Heart left ventricle (tissue), 16 donors: ENCODE measurements around the gene PGAP6. TPM values are rescaled to one million over a fixed set of nuclear protein-coding genes. Genes with fewer than 3 reads are reported as not detected.
A peak's percentile ranks its signal among the peaks of the same experiment; 100 is the strongest.
"Not testable (repeated sequence)": the region's sequence is repeated elsewhere in the genome, so short reads cannot be mapped to it uniquely, and the experiment has no call there.

Experiments used
- ATAC-seq, 4 donors: fragments of 200-7000 bp; cut with Tn5 transposase; one replicate each; pipeline ENCODE4 v1.9.1; 2020 to 2022; ENCODE audit warnings: moderate library complexity in 4 of 4, mild to moderate bottlenecking in 3 of 4, moderate number of reproducible peaks in 1 of 4
- DNase-seq, 5 donors: peaks; one replicate each; pipeline ENCODE4 v3.0.0-alpha.2; 2020
- H3K27ac ChIP-seq, 12 donors: fragments of 200-600 bp; sonication (generic) in 4 of 12; one replicate each; pipeline versions ENCODE4 v1.5.0 to v1.8.0; 2016 to 2022; ENCODE audit warnings: mild to moderate bottlenecking in 2 of 12
- H3K27me3 ChIP-seq, 9 donors: fragments of 200-600 bp; sonication (generic) in 2 of 9; one replicate each; pipeline versions ENCODE4 v1.5.1 to v1.8.0; 2016 to 2022; ENCODE audit warnings: mild to moderate bottlenecking in 3 of 9
- H3K36me3 ChIP-seq, 9 donors: fragments of 200-600 bp; sonication (generic) in 2 of 9; one replicate each; pipeline versions ENCODE4 v1.5.0 to v1.8.0; 2018 to 2022; ENCODE audit warnings: mild to moderate bottlenecking in 2 of 9
- H3K4me1 ChIP-seq, 12 donors: fragments of 200-600 bp; sonication (generic) in 4 of 12; one replicate each; pipeline versions ENCODE4 v1.5.0 to v1.8.0; 2016 to 2022; ENCODE audit warnings: mild to moderate bottlenecking in 3 of 12
- H3K4me3 ChIP-seq, 12 donors: fragments of 200-600 bp; sonication (generic) in 4 of 12; one replicate each; pipeline versions ENCODE4 v1.5.0 to v1.8.0; 2017 to 2022; ENCODE audit warnings: mild to moderate bottlenecking in 9 of 12, moderate library complexity in 4 of 12
- H3K9me3 ChIP-seq, 12 donors: fragments of 200-600 bp; sonication (generic) in 4 of 12; one replicate each; pipeline versions ENCODE4 v1.5.0 to v1.8.0; 2016 to 2022; ENCODE audit warnings: mild to moderate bottlenecking in 1 of 12
- CTCF ChIP-seq, 12 donors: fragments of 200-600 bp; sonication (generic) in 4 of 12; IDR thresholded peaks; one replicate each; pipeline versions ENCODE4 v1.5.0 to v1.8.0; 2018 to 2022; ENCODE audit warnings: antibody characterized with exemption in 12 of 12, mild to moderate bottlenecking in 5 of 12
- POLR2A ChIP-seq, 2 donors: fragments of 450-650 bp; IDR thresholded peaks; one replicate each; pipeline ENCODE4 v1.6.1; 2017; ENCODE audit warnings: antibody characterized with exemption in 2 of 2, mild to moderate bottlenecking in 2 of 2, moderate library complexity in 2 of 2
- WGBS, 4 donors: extraction: QIAGEN DNeasy Blood & Tissue Kit in 2 of 4; methylation state at CpG; one replicate each; pipeline versions ENCODE4 v1.1.5 to v1.1.7; 2013 to 2018; 5-methylcytosine and 5-hydroxymethylcytosine counted together
- intact Hi-C, 10 donors: fragments of 100-400 bp; cut with DNase I; formaldehyde crosslinking; loops; one replicate each; pipeline versions ENCODE4 v1.11.1 to v1.14.2; 2022
- polyA plus RNA-seq, 2 donors: library from polyadenylated mRNA; stranded (reverse); fragments of 200-250 nt; gene quantifications; one replicate each; pipeline ENCODE4 v1.2.3, GENCODE V29; 2013
- total RNA-seq, 9 donors: library from RNA; depleted of rRNA in 2 of 9; stranded (reverse); fragments of >200 nt in 2 of 9; fragmentation: NEBNext Ultra II Directional in 3 of 9; extraction: Animal tissue kit (Norgen Biotek cat#: 25700) in 3 of 9; gene quantifications; one replicate each; pipeline versions ENCODE4 v1.1.0 to v1.2.4, GENCODE V29; 2016 to 2023
- donor health status: ischemic (EF 13 %, LVEDD 7.1; RV severe dilation, severe dysfunction).
- donor health status: healthy with polysubstance abuse.
- donor health status: DM: no; HTN: yes; CAD: no.
- donor health status: DM: no; HTN: no; CAD: no.
- donor health status: ischemic (EF 25% LVEDD 6.9; RV normal size, moderate dysfunction).
- donor health status: ischemic (EF 25% LVEDD 5.7; RV mildly dilated, moderate dysfunction).
- donor health status: healthy.
- donor health status: DM: yes; HTN: yes; CAD: no.
- donor health status: ischemic (EF 35%, LVEDD 5.7; RV mildly dilated, moderate dysfunction).
- donor health status: nonischemic (EF 11% LVEDD 7.7; RV severe dilation, severe dysfunction).
- donor health status: DM: yes; HTN: yes; CAD: no.
- donor health status: PGD.
- donor health status: ischemic (EF 29% LVEDD 5.4; RV normal size, mild dysfunction).
- donor health status: nonischemic (EF 23%, LVEDD 6.1; RV moderate dilation, normal function).

PGAP6 gene
- total and polyA plus RNA-seq, 11 donors = 30.1 to 65.3 (median 44.9) TPM

GRCh38 chr16:391885-392335, 10.1 kb upstream of the PGAP6 start:
- 70 to 85% (median 74%) methylated on average over 7 of the region's 7 CpGs for WGBS, 4 donors
- no peaks in the 10 kb centered on the region for H3K36me3 ChIP-seq
- H3K27me3 ChIP-seq = no peaks in the 10 kb centered on the region
- TF ChIP-seq POLR2A (IDR thresholded peaks at IDR 0.05) (no peak), CTCF (IDR thresholded peaks at IDR 0.05) (peak; percentile 47 to 67 (median 62))
- H3K9me3 ChIP-seq = no peaks in the 10 kb centered on the region
- DNase-seq (peak in 2 of 5 donors; percentile 32 to 39), ATAC-seq (peak in 3 of 4 donors; percentile 49 to 66 (median 66))
- H3K27ac ChIP-seq = no peak overlapping the region
- H3K4me3 ChIP-seq = no peak overlapping the region
- H3K4me1 ChIP-seq = peaks cover 0 to 22% (median 9%) of the 10 kb centered on the region in 12 donors
- intact Hi-C loops = loop anchor here in 3 of 10 donors (10.0 kb wide), 2 partner anchors 93 to 273 kb away; partner anchors contain the start of gene RHOT2 (in 2 of the 3)

GRCh38 chr16:389352-389751, 7.6 kb upstream of the PGAP6 start:
- ATAC-seq (peak in 1 of 4 donors; percentile 30), DNase-seq (peak in 1 of 5 donors; percentile 19)
- intact Hi-C loops = no loop called here
- TF ChIP-seq POLR2A (IDR thresholded peaks at IDR 0.05) (no peak), CTCF (IDR thresholded peaks at IDR 0.05) (no peak)
- Histone ChIP-seq H3K36me3 (no peaks in the 10 kb centered on the region), H3K27ac (no peak overlapping the region), H3K4me3 (no peak overlapping the region), H3K27me3 (no peaks in the 10 kb centered on the region), H3K9me3 (no peaks in the 10 kb centered on the region), H3K4me1 (peaks cover 0 to 20% (median 3%) of the 10 kb centered on the region in 12 donors)
- 79 to 91% (median 83%) methylated on average over 7 to 10 of the region's 10 CpGs for WGBS, 4 donors

- H3K27me3 ChIP-seq, H3K9me3 ChIP-seq, H3K36me3 ChIP-seq, intact Hi-C loops: not testable (repeated sequence)
- peak in 3 of 4 donors; percentile 13 to 25 (median 18) for ATAC-seq
- peak in 3 of 5 donors; percentile 46 to 67 (median 48) for DNase-seq
- Histone ChIP-seq H3K4me3 (peak overlapping the region in 7 of 12 donors; percentile 7 to 25 (median 18)), H3K4me1 (peaks cover 0 to 34% (median 12%) of the 10 kb centered on the region in 12 donors), H3K27ac (peak overlapping the region in 11 of 12 donors; percentile 22 to 76 (median 59))
- TF ChIP-seq CTCF (IDR thresholded peaks at IDR 0.05) = peak in 1 of 12 donors; percentile 14
- 34 to 46% (median 43%) methylated on average over 20 of the region's 20 CpGs for WGBS, 4 donors
Measured at GRCh38 chr16:387761-388666, 6.2 kb upstream of the PGAP6 start.

GRCh38 chr16:386641-387156, 4.9 kb upstream of the PGAP6 start:
- DNase-seq (peak in 2 of 5 donors; percentile 17 to 29), ATAC-seq (no peak)
- Histone ChIP-seq H3K27ac (peak overlapping the region in 5 of 12 donors; percentile 13 to 72 (median 39)), H3K9me3 (no peaks in the 10 kb centered on the region), H3K4me1 (peaks cover 0 to 42% (median 17%) of the 10 kb centered on the region in 12 donors), H3K36me3 (no peaks in the 10 kb centered on the region), H3K27me3 (no peaks in the 10 kb centered on the region), H3K4me3 (peak overlapping the region in 1 of 12 donors; percentile 15)
- TF ChIP-seq POLR2A (IDR thresholded peaks at IDR 0.05) = no peak
- peak in 1 of 12 donors; percentile 12 for TF ChIP-seq CTCF (IDR thresholded peaks at IDR 0.05)
- intact Hi-C loops = no loop called here
- 67 to 77% (median 74%) methylated on average over 19 of the region's 19 CpGs for WGBS, 4 donors
